ENCODE data around the gene RRP1B.
"Not testable (repeated sequence)": the region's sequence is repeated elsewhere in the genome, so short reads cannot be mapped to it uniquely, and the experiment has no call there.

Gene RRP1B

DNA sequence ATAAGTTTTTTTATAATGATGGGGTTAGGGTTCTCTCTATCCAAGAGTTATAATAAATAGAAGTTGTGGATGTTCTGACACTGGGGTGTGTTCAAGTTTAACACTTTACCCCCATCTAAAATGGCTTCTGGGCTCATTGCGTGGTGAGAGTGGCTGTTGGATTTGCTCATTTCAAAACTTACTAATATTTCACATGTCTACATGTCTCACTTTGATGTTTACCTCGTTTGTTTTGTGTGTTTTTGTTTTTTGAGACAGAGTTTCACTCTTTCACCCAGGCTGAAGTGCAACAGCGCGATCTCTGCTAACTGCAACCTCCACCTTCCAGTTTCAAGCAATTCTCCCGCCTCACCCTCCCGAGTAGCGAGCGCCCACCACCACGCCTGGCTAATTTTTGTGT is 3.7 kb downstream of the RRP1B start:
- no peak overlapping the region for H3K4me3 ChIP-seq (ENCODE audit: low read length)

GRCh38 chr21:43664358-43664757 is 5.0 kb downstream of the RRP1B start:
- no peak for DNase-seq (ENCODE audit: low read depth, low spot score)
- H3K4me3 ChIP-seq (ENCODE audit: low read length): no peak overlapping the region

More for the DNA sequence above, 3.7 kb downstream of the RRP1B start:
- no peak for DNase-seq (ENCODE audit: low read depth, low spot score)

- no peak overlapping the region for H3K4me3 ChIP-seq (ENCODE audit: low read length)
- DNase-seq (ENCODE audit: low read depth, low spot score): no peak
These were observed 6.5 kb downstream of the RRP1B start for GRCh38 chr21:43665879-43666278.

GRCh38 chr21:43667191-43667904 is 8.0 kb downstream of the RRP1B start:
- no peak overlapping the region for H3K4me3 ChIP-seq (ENCODE audit: low read length)
- DNase-seq (ENCODE audit: low read depth, low spot score): no peak

GRCh38 chr21:43669828-43670605 is 10.7 kb downstream of the RRP1B start:
- no peak for DNase-seq (ENCODE audit: low read depth, low spot score)
- H3K4me3 ChIP-seq (ENCODE audit: low read length): no peak overlapping the region

DNA sequence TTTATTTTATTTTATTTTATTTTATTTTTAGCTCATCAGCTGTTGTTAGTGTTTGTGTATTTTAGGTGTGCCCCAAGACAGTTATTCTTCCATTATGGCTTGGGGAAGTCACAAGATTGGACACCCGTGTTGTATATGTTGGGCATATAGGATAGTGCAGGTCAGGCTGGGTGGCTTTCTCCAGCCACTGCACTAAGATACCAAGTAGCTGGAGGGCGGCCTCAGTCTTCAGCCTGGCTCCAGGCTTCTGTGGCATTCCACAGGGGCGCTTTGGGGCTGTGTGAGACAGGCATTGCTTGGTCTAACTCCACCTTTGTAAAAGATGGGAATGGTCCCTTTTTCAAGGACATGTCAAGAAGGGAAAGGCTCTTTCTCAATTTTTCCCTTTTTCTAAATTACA is 16.5 kb downstream of the RRP1B start:
- DNase-seq (ENCODE audit: low read depth, low spot score): no peak
- no peak overlapping the region for H3K4me3 ChIP-seq (ENCODE audit: low read length)

- DNase-seq (ENCODE audit: low read depth, low spot score): no peak
These were observed 17.0 kb downstream of the RRP1B start for GRCh38 chr21:43676391-43676790.

DNA sequence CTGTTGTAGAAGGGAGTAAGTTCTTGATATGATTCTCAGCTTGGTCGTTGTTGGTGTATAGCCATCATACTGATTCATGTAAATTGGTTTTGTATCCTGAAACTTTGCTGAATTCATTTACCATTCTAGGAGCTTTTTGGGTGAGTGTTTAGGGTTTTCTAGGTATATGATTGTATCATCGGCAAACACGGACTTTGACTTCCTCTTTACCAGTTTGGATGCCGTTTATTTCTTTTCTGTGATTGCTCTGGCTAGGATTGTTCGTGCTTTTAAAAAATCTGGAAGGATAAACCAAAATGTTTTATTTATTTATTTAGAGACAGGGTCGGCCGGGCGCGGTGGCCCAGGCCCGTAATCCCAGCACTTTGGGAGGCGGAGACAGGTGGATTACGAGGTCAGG is 20.6 kb downstream of the RRP1B start:
- DNase-seq (ENCODE audit: low read depth, low spot score): no peak
- no peak overlapping the region for H3K4me3 ChIP-seq (ENCODE audit: low read length)

More at GRCh38 chr21:43676391-43676790, 17.0 kb downstream of the RRP1B start:
- no peak overlapping the region for H3K4me3 ChIP-seq (ENCODE audit: low read length)

DNA sequence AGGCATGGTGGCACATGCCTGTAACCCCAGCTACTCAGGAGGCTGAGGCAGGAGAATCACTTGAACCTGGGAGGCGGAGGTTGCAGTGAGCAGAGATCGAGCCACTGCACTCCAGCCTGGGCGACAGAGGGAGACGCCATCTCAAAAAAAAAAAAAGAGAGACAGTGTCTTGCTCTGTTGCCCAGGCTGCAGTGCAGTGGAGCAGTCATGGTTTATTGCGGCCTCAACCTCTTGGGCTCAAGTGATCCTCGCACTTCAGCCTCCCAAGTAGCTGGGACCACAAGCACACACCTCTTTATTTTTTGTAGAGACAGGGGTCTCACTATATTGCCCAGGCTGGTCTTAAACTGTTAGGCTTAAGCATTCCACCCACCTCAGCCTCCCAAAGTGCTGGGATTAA is 21.1 kb downstream of the RRP1B start:
- DNase-seq (ENCODE audit: low read depth, low spot score); H3K4me3 ChIP-seq (ENCODE audit: low read length): not testable (repeated sequence)

DNA sequence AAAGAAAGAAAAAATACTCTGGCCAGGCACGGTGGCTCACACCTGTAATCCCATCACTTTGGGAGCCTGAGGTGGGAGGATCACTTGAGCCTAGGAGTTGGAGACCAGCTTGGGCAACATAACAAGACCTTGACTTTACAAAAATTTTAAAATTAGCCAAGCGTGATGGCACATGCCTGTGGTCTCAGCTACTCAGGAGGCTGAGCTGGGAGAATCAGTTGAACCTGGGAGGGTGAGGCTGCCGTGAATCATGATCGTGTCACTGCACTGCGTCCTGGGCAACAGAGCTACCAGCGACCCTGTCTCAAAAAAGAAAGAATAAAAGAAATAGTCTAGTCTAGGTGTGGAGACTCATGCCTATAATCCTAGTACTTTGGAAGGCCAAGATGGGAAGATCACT is 22.3 kb downstream of the RRP1B start:
- no peak for DNase-seq (ENCODE audit: low read depth, low spot score)
- H3K4me3 ChIP-seq (ENCODE audit: low read length): no peak overlapping the region

DNA sequence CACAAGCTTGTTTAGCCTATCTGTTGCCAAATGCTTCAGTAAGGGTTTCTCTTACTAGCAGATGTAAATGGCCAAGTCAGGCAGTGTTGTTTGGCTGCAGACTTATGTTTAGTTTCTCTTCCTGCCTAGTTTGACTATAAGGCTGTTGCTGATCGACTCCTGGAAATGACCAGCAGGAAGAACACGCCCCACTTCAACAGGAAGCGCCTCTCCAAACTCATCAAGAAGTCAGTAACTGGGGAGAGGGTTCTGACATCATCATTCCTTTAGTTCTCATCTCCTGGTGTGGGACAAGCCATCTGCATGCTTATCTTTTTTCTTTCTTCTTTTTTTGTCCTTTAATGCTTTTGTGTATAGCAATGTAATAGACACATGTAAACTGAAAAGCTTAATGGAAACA is 25.1 kb downstream of the RRP1B start:
- no peak for DNase-seq (ENCODE audit: low read depth, low spot score)

GRCh38 chr21:43686811-43687565 is 27.6 kb downstream of the RRP1B start:
- no peak overlapping the region for H3K4me3 ChIP-seq (ENCODE audit: low read length)
- DNase-seq (ENCODE audit: low read depth, low spot score): no peak

More for the DNA sequence above, 25.1 kb downstream of the RRP1B start:
- no peak overlapping the region for H3K4me3 ChIP-seq (ENCODE audit: low read length)

- H3K4me3 ChIP-seq (ENCODE audit: low read length): no peak overlapping the region
- DNase-seq (ENCODE audit: low read depth, low spot score): no peak
These were observed 28.4 kb downstream of the RRP1B start for GRCh38 chr21:43687566-43688399.

DNA sequence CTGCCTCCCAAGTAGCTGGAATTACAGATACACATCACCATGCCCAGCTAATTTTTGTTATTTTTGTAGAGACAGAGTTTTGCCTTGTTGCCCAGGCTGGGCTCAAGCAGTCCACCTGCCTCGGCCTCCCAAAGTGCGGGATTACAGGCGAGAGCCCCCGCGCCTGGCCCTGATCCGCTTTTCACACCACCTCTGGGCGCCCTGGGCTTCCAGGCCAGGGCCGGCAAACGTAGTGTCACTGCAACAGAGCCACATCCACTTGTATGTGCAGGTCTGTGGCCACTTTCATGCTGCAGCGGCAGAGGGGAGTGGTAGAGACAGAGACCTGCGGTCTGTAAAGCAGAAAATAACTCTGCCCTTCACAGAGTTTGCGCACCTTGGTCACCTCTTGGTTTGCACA is 29.5 kb downstream of the RRP1B start:
- DNase-seq (ENCODE audit: low read depth, low spot score): no peak
- H3K4me3 ChIP-seq (ENCODE audit: low read length): no peak overlapping the region

DNA sequence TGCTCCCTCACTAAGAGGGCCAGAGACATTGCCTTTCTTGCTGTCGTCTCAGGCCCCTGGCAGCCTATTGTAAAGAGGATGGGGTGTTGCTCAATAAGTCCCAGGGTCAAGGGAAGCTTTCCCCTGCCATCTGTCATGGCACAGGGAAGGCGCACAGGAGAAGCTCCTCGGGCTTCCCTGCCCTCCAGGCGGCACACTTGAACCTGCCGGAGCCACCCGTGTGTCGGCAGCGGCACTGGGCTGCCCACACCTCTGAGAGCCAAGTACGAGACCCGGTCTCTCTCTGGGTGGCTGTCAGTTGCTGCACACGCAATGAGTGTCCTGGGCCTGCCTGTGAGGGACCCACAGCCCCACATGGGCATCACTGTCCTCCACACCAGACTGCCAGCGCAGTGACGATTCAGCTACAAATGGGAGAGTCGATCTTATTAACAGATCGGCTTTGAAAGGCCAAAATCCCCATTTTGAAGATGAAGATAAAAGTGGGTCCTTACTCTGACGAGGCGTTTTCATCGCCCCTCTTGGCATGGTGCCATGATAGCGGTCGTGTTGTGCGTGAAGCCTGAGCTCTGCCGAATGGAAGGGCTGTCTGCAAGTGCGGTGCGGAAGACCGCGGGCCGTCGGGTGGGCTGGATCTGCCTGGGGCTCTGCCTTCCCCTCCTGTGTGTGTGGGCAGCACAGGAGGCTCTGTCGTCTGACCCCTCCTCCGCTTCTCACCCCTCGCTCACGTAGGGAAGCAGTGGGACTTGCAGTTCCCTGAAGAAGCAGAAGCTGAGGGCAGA is 30.4 kb downstream of the RRP1B start:
- DNase-seq (ENCODE audit: low read depth, low spot score): no peak
- no peak overlapping the region for H3K4me3 ChIP-seq (ENCODE audit: low read length)

- no peak overlapping the region for H3K4me3 ChIP-seq (ENCODE audit: low read length)
- DNase-seq (ENCODE audit: low read depth, low spot score): no peak
These were observed 31.0 kb downstream of the RRP1B start for GRCh38 chr21:43690346-43690745.

GRCh38 chr21:43691086-43691795 is 31.9 kb downstream of the RRP1B start:
- H3K4me3 ChIP-seq (ENCODE audit: low read length): no peak overlapping the region
- DNase-seq (ENCODE audit: low read depth, low spot score): no peak

DNA sequence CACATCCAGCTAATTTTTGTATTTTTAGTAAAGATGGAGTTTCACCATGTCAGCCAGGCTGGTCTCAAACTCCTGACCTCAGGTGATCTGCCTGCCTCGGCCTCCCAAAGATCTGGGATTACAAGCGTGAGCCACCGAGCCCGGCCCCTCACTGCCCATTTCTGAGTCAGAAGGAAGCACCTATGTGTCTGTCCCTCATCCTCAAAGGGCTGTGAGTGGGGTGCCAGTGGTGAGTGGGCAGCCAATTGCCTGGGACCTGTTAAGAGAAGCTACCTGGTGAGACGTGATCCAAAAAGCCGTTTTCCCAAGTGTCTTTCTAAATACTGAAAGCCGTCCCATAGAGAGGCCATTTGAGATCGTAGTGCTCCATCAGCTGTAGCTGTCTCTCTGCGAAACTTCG is 32.4 kb downstream of the RRP1B start:
- no peak for DNase-seq (ENCODE audit: low read depth, low spot score)
- H3K4me3 ChIP-seq (ENCODE audit: low read length): no peak overlapping the region
